ENCODE results near the gene TMEM184B.

Gene TMEM184B

GRCh38 chr22:38273135-38273826 lies 471 bp upstream of the TMEM184B start:
- Histone ChIP-seq H3K4me3 (ENCODE audit: low read length, poor library complexity, severe bottlenecking) (peak overlapping the region; percentile 91), H3K9ac (ENCODE audit: low read depth, low read length, poor library complexity, severe bottlenecking) (peak overlapping the region; percentile 86), H3K9me3 (ENCODE audit: insufficient read depth, low read depth, low read length) (no peaks in the 10 kb centered on the region), H4K20me1 (ENCODE audit: insufficient read depth, low read length, poor library complexity, severe bottlenecking) (peaks cover 5% of the 10 kb centered on the region), H3K9me2 (replicated peaks; ENCODE audit: low read depth, low read length) (no peaks in the 10 kb centered on the region), H3K4me2 (ENCODE audit: low read depth, low read length, poor library complexity, severe bottlenecking) (peak overlapping the region; percentile 87), H3K27me3 (ENCODE audit: insufficient read depth, low read length, poor library complexity, severe bottlenecking) (no peaks in the 10 kb centered on the region), H2AFZ (ENCODE audit: low read length) (peak overlapping the region; percentile 100), H3K4me1 (ENCODE audit: insufficient read depth, low read length, poor library complexity, severe bottlenecking) (peaks cover 25% of the 10 kb centered on the region), H3K36me3 (ENCODE audit: insufficient read depth, low read length) (no peaks in the 10 kb centered on the region), H3F3A (ENCODE audit: low read depth) (no peaks in the 10 kb centered on the region), H3K79me2 (ENCODE audit: insufficient read depth, low read length) (peaks cover 36% of the 10 kb centered on the region; the same call in 1 of the 2 replicates)
- no peak for TF ChIP-seq EZH2phosphoT487 (IDR thresholded peaks at IDR 0.05; ENCODE audit: borderline replicate concordance)

GRCh38 chr22:38271927-38272372 lies 860 bp downstream of the TMEM184B start:
- peak overlapping the region; percentile 87 for H3K4me2 ChIP-seq (ENCODE audit: low read depth, low read length, poor library complexity, severe bottlenecking)
- no peaks in the 10 kb centered on the region for H3F3A ChIP-seq (ENCODE audit: low read depth)
- H3K36me3 ChIP-seq (ENCODE audit: insufficient read depth, low read length), result no peaks in the 10 kb centered on the region
- H3K79me2 ChIP-seq (ENCODE audit: insufficient read depth, low read length), result peaks cover 44% of the 10 kb centered on the region; the same call in 1 of the 2 replicates
- H3K9me2 ChIP-seq (replicated peaks; ENCODE audit: low read depth, low read length), result no peaks in the 10 kb centered on the region
- H2AFZ ChIP-seq (ENCODE audit: low read length), result peak overlapping the region; percentile 67; the same call in 1 of the 2 replicates
- H3K9ac ChIP-seq (ENCODE audit: low read depth, low read length, poor library complexity, severe bottlenecking), result peak overlapping the region; percentile 86
- peaks cover 5% of the 10 kb centered on the region for H4K20me1 ChIP-seq (ENCODE audit: insufficient read depth, low read length, poor library complexity, severe bottlenecking)
- TF ChIP-seq CTCF (conservative IDR thresholded peaks at IDR 0.05; ENCODE audit: low read length) (no peak), EZH2phosphoT487 (IDR thresholded peaks at IDR 0.05; ENCODE audit: borderline replicate concordance) (no peak)
- H3K9me3 ChIP-seq (ENCODE audit: insufficient read depth, low read depth, low read length), result no peaks in the 10 kb centered on the region
- peaks cover 34% of the 10 kb centered on the region for H3K4me1 ChIP-seq (ENCODE audit: insufficient read depth, low read length, poor library complexity, severe bottlenecking)
- H3K27me3 ChIP-seq (ENCODE audit: insufficient read depth, low read length, poor library complexity, severe bottlenecking), result no peaks in the 10 kb centered on the region
- peak overlapping the region; percentile 91 for H3K4me3 ChIP-seq (ENCODE audit: low read length, poor library complexity, severe bottlenecking)

GRCh38 chr22:38271101-38271500 lies 1.7 kb downstream of the TMEM184B start:
- H3K4me3 ChIP-seq (ENCODE audit: low read length, poor library complexity, severe bottlenecking), result peak overlapping the region; percentile 91
- H3K4me1 ChIP-seq (ENCODE audit: insufficient read depth, low read length, poor library complexity, severe bottlenecking), result peaks cover 42% of the 10 kb centered on the region
- no peak overlapping the region for H3K9ac ChIP-seq (ENCODE audit: low read depth, low read length, poor library complexity, severe bottlenecking)

More at GRCh38 chr22:38271101-38271500, 1.7 kb downstream of the TMEM184B start:
- no peak overlapping the region for H2AFZ ChIP-seq (ENCODE audit: low read length)
- H3K9me2 ChIP-seq (replicated peaks; ENCODE audit: low read depth, low read length), result no peaks in the 10 kb centered on the region
- H3K9me3 ChIP-seq (ENCODE audit: insufficient read depth, low read depth, low read length), result no peaks in the 10 kb centered on the region
- H3K4me2 ChIP-seq (ENCODE audit: low read depth, low read length, poor library complexity, severe bottlenecking), result peak overlapping the region; percentile 87
- H3F3A ChIP-seq (ENCODE audit: low read depth), result no peaks in the 10 kb centered on the region
- H3K27me3 ChIP-seq (ENCODE audit: insufficient read depth, low read length, poor library complexity, severe bottlenecking), result no peaks in the 10 kb centered on the region
- peaks cover 5% of the 10 kb centered on the region for H4K20me1 ChIP-seq (ENCODE audit: insufficient read depth, low read length, poor library complexity, severe bottlenecking)
- peaks cover 52% of the 10 kb centered on the region for H3K79me2 ChIP-seq (ENCODE audit: insufficient read depth, low read length)
- H3K36me3 ChIP-seq (ENCODE audit: insufficient read depth, low read length), result no peaks in the 10 kb centered on the region
- TF ChIP-seq EZH2phosphoT487 (IDR thresholded peaks at IDR 0.05; ENCODE audit: borderline replicate concordance) (no peak), CTCF (conservative IDR thresholded peaks at IDR 0.05; ENCODE audit: low read length) (no peak)

Data from Loucy (cell line).